GM19467 (cell line): Measurements from ENCODE around the gene DRGX.

Experiments
- ATAC-seq: cut with Tn5 transposase; IDR thresholded peaks from one replicate; pipeline ENCODE4 v1.9.1; 2021; ENCODE audit warnings: mild to moderate bottlenecking, moderate library complexity; ENCODE audit not compliant: unreplicated experiment

DRGX gene

DNA sequence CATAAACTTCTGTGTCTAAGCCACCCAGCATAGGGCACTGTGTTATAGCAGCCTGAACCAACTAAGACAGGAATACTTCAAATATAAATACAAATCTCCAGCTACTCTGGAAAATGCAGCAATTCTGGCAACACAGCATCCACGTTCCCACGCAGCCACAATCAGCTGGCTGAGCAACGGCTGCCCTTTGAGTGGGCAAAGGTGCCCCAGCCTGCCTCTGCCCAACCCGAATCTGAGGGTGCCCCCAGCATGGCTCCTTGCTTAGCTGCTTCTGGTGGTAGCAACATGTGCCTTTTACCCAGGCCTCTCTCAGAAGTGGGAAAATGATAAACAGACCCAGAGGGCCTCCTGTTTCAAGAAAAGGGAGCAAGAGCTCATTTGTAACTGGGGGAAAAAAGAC lies 12.0 kb downstream of the DRGX start:
- ATAC-seq = no peak

- no peak for ATAC-seq
Measured at GRCh38 chr10:49382826-49383225, 13.1 kb downstream of the DRGX start.

DNA sequence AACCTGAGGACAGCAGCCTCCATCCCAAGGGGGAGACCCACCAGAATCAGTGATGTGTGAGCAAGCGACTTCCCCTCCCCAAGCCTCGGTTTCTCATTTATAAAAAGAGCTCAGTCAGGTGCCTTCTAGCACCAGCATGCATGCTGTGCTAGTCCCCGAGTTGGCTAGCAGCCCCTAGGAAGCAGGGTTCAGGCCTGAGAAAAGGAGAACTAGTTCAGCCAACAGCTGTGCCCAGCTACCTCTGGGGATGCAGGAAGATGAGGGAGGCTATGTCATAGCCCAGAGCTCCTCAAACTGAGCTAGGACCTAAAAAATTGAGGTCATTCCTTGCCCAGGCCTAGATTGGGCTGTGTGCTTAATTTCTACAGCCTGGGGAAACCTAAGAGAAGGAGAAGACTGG lies 13.7 kb downstream of the DRGX start:
- no peak for ATAC-seq

DNA sequence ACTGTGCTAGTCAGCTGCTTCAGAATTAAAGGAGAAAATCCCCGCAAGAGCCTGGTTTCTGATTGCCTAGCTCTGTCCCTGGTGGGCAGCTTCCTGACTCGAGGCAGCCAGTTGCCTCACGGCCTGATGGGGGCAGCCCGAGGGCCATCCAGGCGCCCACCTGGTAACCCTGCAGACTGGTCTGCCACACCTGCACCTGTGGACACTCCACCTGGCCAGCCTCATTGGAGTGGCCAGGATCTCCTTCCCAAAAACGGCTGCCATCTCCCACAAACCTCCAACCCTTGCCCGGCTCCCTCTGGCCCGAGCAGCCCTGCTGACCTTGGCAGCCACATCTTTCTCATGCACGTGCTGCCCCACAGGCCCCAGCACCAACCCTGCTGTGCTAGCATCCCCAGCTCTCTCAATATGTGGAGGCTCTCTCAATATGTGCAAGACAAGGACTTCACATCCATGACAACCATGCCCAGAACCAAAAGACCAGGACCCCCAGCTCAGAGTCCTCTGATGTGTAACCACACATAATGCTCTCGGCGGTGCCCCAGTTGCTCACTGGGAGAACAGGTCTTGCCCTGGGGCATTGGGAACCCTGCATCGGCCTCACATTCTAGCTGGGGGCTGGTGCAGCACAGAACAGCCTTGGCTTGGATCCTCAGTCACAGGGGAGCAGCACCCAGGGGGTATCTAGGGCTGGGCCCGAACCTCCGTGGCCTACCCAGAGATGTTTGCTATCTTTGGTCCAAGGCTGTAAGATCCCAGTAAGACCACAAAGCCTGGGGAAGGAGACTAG lies 14.6 kb downstream of the DRGX start:
- ATAC-seq = no peak

DNA sequence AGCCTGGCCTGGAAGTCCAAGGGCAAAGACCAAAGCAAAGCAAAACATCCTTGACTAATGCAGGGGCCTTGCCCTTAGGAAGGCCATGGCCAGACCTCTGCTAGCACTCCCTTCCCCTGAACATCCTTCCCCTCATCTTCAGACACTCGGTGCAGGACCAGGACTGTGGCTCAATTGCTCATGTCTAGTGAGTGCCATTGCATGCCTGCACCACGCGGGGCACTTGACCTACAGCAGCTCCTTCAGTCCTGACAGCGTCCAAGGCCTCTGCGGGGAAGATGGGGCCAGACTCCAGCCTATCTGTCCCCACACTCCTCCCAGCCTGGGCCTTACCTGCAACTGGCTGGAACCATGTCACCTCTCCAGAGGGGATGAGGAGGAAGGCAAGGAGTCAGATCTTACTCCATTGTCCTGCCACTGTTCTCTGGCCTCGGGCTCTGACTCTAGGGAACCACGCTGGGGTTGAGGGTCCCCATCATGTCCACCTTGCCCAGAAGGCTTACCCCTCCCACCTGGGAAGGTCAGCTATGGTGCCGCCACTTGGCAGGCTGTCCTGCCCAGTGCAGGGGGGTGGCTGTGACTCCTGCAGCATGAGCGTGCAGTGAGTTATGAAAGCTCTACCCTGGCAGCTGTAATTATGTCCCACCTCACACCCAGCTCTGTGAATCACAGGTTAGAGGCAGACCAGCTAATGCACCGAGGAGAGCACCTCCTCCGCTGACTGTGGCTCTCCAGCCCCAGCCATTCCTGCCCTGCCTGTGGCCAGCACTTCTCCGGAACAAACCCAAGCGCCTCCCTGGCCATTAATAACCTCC lies 16.1 kb downstream of the DRGX start:
- no peak for ATAC-seq

- ATAC-seq = no peak
Measured at GRCh38 chr10:49377256-49377655, 18.6 kb downstream of the DRGX start.

- no peak for ATAC-seq
Measured at GRCh38 chr10:49375611-49376010, 20.3 kb downstream of the DRGX start.

GRCh38 chr10:49374740-49375139 lies 21.1 kb downstream of the DRGX start:
- ATAC-seq = no peak

DNA sequence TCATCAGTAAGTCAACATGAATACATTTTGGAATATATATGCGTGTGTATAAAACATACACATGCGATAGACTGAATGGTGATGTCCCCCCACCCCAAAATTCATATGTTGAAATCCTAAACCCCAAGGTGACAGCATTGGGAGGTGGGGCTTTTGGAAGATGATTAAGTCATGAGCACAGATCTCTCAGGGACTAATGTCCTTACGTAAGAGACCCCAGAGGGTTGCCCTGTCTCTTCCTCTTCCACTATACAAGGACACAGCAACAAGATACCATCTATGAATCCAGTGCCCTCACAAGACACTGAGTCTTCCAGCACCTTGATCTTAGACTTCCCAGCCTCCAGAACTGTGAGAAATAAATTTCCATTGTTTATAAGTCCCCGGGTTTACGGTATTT lies 22.5 kb downstream of the DRGX start:
- ATAC-seq = no peak

DNA sequence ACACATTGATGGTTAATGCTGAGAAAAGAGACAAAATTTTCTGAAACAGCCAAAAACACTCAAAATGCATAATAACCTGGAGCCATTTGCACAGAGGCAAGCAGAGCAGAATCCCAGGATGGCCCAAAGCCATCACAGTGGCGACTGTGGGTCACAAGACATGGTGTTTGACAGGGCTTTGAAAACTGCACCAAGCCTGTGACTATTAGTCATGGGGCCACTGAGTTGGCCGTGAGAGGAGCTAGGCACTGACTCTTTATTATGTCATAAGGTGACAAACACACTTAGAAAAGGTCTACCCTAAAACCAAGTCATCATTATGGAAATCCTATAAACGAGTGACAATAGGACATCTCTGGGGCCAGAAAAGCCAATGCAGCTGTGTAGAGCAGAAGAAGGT lies 23.9 kb downstream of the DRGX start:
- ATAC-seq = no peak

- ATAC-seq = no peak
Measured at GRCh38 chr10:49370326-49371100, 25.4 kb downstream of the DRGX start.

GRCh38 chr10:49369216-49370162 lies 26.4 kb downstream of the DRGX start:
- ATAC-seq = no peak

DNA sequence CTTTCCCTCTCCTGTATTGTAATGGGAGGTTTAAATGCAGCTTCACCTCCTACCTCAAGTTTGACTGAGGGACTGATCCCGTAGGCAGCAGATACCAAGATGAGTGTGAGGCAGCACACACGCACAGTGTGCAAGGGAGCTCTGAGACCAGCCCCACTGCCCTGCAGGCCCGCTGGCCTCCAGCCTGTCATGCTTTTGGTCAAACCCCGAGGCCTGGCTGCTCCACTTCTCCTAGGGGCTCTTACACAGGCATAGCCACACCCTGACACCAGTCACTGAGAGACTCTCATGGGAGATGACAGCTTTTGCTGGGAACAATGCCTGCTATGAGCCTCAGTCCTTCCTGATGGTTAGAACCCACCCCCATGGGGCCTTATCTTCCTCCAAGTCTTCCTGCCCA lies 27.6 kb downstream of the DRGX start:
- no peak for ATAC-seq

DNA sequence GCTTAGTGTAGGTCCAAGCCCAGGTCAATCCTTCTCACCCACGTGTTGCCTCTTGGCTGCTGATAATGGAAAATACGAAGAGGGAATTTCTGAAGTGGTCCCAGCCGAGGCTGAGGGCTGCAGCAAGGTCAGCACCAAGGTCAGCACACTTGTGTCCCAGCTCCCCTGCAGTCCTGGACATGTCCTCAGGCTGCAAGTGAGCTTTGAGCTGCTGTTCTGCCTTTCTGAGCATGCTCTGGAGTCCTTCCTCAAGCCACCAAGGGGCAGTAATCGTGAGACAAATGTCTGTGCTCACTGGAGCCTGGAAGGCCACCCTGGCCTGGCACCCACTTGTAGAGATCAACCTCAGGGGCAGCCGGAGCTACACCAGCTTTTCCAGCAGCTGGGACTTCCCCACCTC lies 28.3 kb downstream of the DRGX start:
- no peak for ATAC-seq

- ATAC-seq = no peak
Measured at GRCh38 chr10:49366460-49366859, 29.4 kb downstream of the DRGX start.

GRCh38 chr10:49365675-49366415 lies 30.0 kb downstream of the DRGX start:
- ATAC-seq = no peak

GRCh38 chr10:49365275-49365674 lies 30.6 kb downstream of the DRGX start:
- ATAC-seq = no peak

GRCh38 chr10:49364747-49365146 lies 31.1 kb downstream of the DRGX start:
- ATAC-seq = no peak

- no peak for ATAC-seq
Measured at GRCh38 chr10:49364051-49364450, 31.8 kb downstream of the DRGX start.
